ENCODE data around the gene RNF11. TPM values are rescaled to one million over a fixed set of nuclear protein-coding genes. Genes with fewer than 3 reads are reported as not detected.

Gene RNF11
- total RNA-seq, 1 experiment from 2014 or later, result 55.8 TPM

- H4K20me1 ChIP-seq (ENCODE audit: control insufficient read depth, insufficient read depth, insufficient read length), result no peaks in the 10 kb centered on the region
- no peak overlapping the region for H3K56ac ChIP-seq (ENCODE audit: insufficient read length, low read depth, low read length)
Measured at GRCh38 chr1:51253691-51254090, 17.6 kb downstream of the RNF11 start.

More at GRCh38 chr1:51253691-51254090, 17.6 kb downstream of the RNF11 start:
- Mint-ChIP-seq H3K4me1 (0 out of 4 replicates have a peak, but pooled peaks cover 2 to 4% of the 10 kb centered on the region in 2 experiments), H3K27me3 (ENCODE audit: low read depth) (no peaks in the 10 kb centered on the region), H3K4me3 (no peak overlapping the region), H3K27ac (no peak overlapping the region), H3K9me3 (no peaks in the 10 kb centered on the region), H3K36me3 (ENCODE audit: insufficient read depth in 1 of 3, low read depth in 3 of 3) (no peaks in the 10 kb centered on the region; a peak in 1 of 7 replicates)
- Histone ChIP-seq H3K18ac (ENCODE audit: insufficient read length, low read depth, low read length) (no peak overlapping the region), H3K79me2 (ENCODE audit: insufficient read depth, low read length) (peaks cover 2% of the 10 kb centered on the region; the same call in 1 of the 2 replicates), H3K4ac (ENCODE audit: low read depth, low read length) (no peak overlapping the region), H4K5ac (ENCODE audit: insufficient read length, low read depth, low read length) (no peak overlapping the region), H4K91ac (ENCODE audit: insufficient read length, low read depth, low read length) (no peak overlapping the region), H2BK120ac (ENCODE audit: low read depth, low read length, poor library complexity, severe bottlenecking) (no peak overlapping the region), H3T11ph (ENCODE audit: low read length) (no peak overlapping the region), H3K27me3 (ENCODE audit: insufficient read depth, low read length) (no peaks in the 10 kb centered on the region), H3K4me2 (ENCODE audit: insufficient read depth, insufficient read length, low read length) (no peak overlapping the region), H2AFZ (ENCODE audit: low read length) (no peak overlapping the region), H3K14ac (ENCODE audit: insufficient read depth, low read length) (no peak overlapping the region), H3K79me1 (ENCODE audit: insufficient read depth, low read depth, low read length, poor library complexity, severe bottlenecking) (peaks cover 12% of the 10 kb centered on the region), H2AK5ac (ENCODE audit: insufficient read length, low read length) (no peak overlapping the region), H4K8ac (replicated peaks; ENCODE audit: insufficient read length, low read depth, low read length) (no peak overlapping the region), H2BK20ac (ENCODE audit: low read depth, low read length, poor library complexity, severe bottlenecking) (no peak overlapping the region), H3K9me3 (ENCODE audit: control insufficient read depth, low read depth, low read length) (no peaks in the 10 kb centered on the region), H3K4me1 (ENCODE audit: insufficient read depth, low read length) (no peaks in the 10 kb centered on the region), H3K23ac (ENCODE audit: insufficient read length, low read depth, low read length) (no peak overlapping the region), H2BK15ac (ENCODE audit: low read depth, low read length) (no peak overlapping the region), H3K23me2 (ENCODE audit: insufficient read length, low read depth, low read length, poor library complexity, severe bottlenecking) (no peaks in the 10 kb centered on the region), H3K27ac (ENCODE audit: insufficient read length, low read depth, low read length) (no peak overlapping the region), H3K9ac (ENCODE audit: extremely low read depth, insufficient read length, low read length) (no peak overlapping the region), H2BK5ac (ENCODE audit: insufficient read length, low read length) (no peak overlapping the region), H2BK12ac (ENCODE audit: insufficient read length, low read depth, low read length) (no peak overlapping the region)
- TF ChIP-seq CTCF (conservative IDR thresholded peaks at IDR 0.05), result no peak
- DNase-seq, result no peak
- no CpG with 5 or more reads among the region's 5 CpGs for WGBS (ENCODE audit: extremely low coverage, insufficient read length, low lambda C conversion rate)

Data from H9 (cell line).